HG02884 (cell line): Measurements from ENCODE around the gene VPS13C.

Source experiments
- ATAC-seq: cut with Tn5 transposase; IDR thresholded peaks from one replicate; pipeline ENCODE4 v1.9.1; 2021; ENCODE audit warnings: mild to moderate bottlenecking, moderate library complexity; ENCODE audit not compliant: unreplicated experiment

VPS13C gene

GRCh38 chr15:62060113-62060895 lies at the start of gene VPS13C:
VPS13C (minus strand) TSS chr15:62060447; CDS start chr15:62060374, 73 bp downstream.
- ATAC-seq, result peak; percentile 76

GRCh38 chr15:62109437-62109836 lies 49.2 kb upstream of the VPS13C start:
- ATAC-seq, result no peak

- ATAC-seq, result no peak
These were observed 48.2 kb upstream of the VPS13C start for GRCh38 chr15:62108411-62108810.

- no peak for ATAC-seq
These were observed 47.4 kb upstream of the VPS13C start for GRCh38 chr15:62107571-62108121.

- ATAC-seq, result no peak
These were observed 45.8 kb upstream of the VPS13C start for GRCh38 chr15:62106096-62106495.

- no peak for ATAC-seq
These were observed 45.0 kb upstream of the VPS13C start for GRCh38 chr15:62105266-62105665.

GRCh38 chr15:62104846-62105245 lies 44.6 kb upstream of the VPS13C start:
- no peak for ATAC-seq

GRCh38 chr15:62104401-62104800 lies 44.2 kb upstream of the VPS13C start:
- no peak for ATAC-seq

- no peak for ATAC-seq
These were observed 43.2 kb upstream of the VPS13C start for GRCh38 chr15:62103431-62103830.

GRCh38 chr15:62099094-62099601 lies 38.9 kb upstream of the VPS13C start:
- ATAC-seq, result no peak

- ATAC-seq, result no peak
These were observed 34.1 kb upstream of the VPS13C start for GRCh38 chr15:62094388-62094787.

GRCh38 chr15:62093809-62094208 lies 33.6 kb upstream of the VPS13C start:
- no peak for ATAC-seq

- no peak for ATAC-seq
These were observed 30.7 kb upstream of the VPS13C start for GRCh38 chr15:62090988-62091387.

- ATAC-seq, result no peak
These were observed 29.4 kb upstream of the VPS13C start for GRCh38 chr15:62089616-62090015.

GRCh38 chr15:62088353-62088693 lies 28.1 kb upstream of the VPS13C start:
- ATAC-seq, result no peak

GRCh38 chr15:62087671-62088352 lies 27.6 kb upstream of the VPS13C start:
- no peak for ATAC-seq

GRCh38 chr15:62085740-62086139 lies 25.5 kb upstream of the VPS13C start:
- ATAC-seq, result no peak

- no peak for ATAC-seq
These were observed 23.2 kb upstream of the VPS13C start for GRCh38 chr15:62083194-62084154.

GRCh38 chr15:62079594-62079993 lies 19.3 kb upstream of the VPS13C start:
- ATAC-seq, result no peak

- no peak for ATAC-seq
These were observed 15.5 kb upstream of the VPS13C start for GRCh38 chr15:62075595-62076277.
